Measurements from ENCODE around the gene SPACA9.

SPACA9 gene

GRCh38 chr9:132864277-132864676 is 14.4 kb upstream of the SPACA9 start:
- DNase-seq: no peak

GRCh38 chr9:132864691-132865090 is 14.0 kb upstream of the SPACA9 start:
- no peak for DNase-seq

DNA sequence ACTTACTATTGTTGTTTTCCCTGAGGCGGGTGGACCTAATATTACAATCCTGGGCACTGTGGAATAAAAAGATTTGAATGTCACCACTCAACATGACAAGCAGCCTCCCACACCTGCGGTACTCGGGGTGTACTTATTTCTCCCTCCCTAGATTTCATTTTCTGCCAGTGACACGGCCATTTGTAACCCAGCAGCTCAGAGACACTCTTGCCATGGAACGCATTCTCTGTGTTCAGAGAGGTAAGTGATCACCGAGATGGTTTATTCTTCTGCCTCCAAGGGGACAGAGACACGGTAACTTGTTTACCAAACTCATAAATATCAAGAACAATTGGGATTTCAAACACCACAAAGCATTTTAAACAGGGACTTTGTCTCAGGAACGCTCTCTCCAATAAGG is 11.8 kb upstream of the SPACA9 start:
- no peak for DNase-seq

- DNase-seq: no peak
Measured at GRCh38 chr9:132869266-132869665, 9.4 kb upstream of the SPACA9 start.

DNA sequence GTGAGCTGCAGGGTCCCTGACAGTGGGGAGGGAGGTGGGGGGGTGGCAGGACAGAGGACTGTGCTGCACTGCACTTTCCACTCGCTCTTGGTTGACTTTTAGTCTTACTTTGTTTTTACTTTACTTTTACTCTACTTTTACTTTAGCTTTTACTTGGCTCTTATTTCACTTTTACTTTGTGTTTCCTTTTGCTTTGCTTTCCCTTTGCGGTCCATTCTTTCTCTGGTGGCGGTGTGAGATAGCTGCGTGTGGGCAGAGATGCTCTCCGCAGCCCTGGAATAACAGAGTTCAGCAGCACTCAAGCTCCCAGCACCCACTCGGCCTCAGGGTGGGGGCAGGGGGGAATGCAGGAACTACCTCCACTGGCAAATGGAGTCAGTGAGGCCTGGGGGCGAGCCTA is 5.3 kb upstream of the SPACA9 start:
- DNase-seq: no peak

DNA sequence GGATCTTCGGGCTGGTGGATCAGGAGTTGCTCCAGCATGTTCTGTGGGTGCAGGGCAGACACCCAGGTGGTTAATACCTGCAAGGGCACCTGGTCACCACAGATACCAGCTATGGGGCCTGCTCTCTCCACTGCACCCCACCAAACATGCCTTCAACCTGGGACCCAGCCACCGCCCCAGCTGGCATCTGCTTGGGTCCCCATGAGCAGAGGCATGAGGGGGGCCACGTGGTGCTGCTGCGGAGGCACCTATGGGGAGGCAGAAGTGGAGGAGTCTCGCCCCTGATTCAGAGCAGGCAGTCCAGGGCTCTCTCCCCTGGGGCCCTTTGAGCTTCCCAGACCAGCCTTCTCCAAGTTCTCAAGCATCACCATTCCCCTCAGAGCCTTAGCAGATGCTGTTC is 3.5 kb upstream of the SPACA9 start:
- DNase-seq: no peak

GRCh38 chr9:132876849-132877248 is 1.8 kb upstream of the SPACA9 start:
- DNase-seq: no peak

GRCh38 chr9:132877458-132877823 is 1.3 kb upstream of the SPACA9 start:
- no peak for DNase-seq

GRCh38 chr9:132877824-132878694 is 639 bp upstream of the SPACA9 start, which contains the start of gene AK8:
Gene AK8, minus strand, starts transcription at chr9:132878284. Its CDS starts 29 bp downstream, at chr9:132878255.
- DNase-seq: peak; percentile 54 to 84

GRCh38 chr9:132879457-132880323 is 992 bp downstream of the SPACA9 start:
- DNase-seq: peak; percentile 15 to 16

DNA sequence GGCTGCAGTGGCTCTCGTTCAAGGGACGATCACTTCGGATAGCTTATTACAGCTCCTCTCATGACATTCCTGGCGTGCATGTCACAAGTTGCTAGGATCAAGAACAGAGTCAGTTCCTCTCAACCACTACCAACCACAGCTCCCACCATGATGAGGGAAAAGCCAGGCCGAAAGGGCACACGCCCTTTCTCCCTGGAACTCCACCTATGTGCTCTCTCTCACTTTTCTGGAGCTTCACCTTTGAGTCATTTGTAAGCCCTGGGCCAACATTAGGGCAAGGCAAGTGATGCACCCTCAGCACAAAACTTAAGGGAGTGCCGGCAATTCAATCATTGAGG is 1.6 kb downstream of the SPACA9 start:
- DNase-seq: no peak

DNA sequence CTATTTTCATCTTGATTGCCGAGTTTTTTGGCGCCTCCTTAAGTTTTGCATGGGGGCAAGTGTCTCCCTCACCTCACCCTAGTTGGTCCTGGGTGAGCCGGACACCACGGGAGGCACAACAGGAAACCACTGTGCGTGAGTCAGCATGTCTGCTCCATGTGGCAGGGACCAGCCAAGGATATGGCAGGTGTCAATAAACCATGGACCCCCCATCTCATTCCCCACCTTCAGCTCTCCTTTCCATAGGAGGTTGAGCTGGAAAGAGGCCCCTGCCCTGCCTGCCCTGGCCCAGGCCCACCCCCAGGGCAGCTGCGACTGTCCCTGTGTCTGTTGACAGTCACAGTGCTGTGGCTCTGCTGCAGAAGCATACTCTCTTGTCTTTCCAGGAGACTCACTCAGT is 3.1 kb downstream of the SPACA9 start:
- no peak for DNase-seq

DNA sequence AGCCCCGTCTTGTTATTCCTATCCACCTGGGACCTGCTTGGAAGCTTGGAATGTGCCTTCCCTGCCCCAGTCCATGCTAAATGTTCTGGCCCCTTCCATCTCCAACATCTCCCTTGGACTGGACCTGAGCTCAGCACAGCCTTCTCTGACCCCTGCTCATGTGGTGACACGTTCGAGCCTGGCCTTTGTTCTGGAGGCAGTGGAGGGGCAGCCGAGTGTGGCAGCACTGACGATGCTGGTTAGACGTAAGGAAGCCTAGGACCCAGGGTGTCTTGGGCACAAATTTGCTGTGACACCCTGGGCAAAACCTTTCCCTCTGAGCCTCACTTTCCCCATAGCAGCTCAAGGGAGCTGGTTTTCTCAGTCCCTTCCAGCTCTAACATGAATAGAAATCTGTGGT is 3.9 kb downstream of the SPACA9 start:
- no peak for DNase-seq

- DNase-seq: no peak
Measured at GRCh38 chr9:132883349-132884294, 4.9 kb downstream of the SPACA9 start.

GRCh38 chr9:132885720-132886333 is 7.1 kb downstream of the SPACA9 start:
- DNase-seq: no peak

DNA sequence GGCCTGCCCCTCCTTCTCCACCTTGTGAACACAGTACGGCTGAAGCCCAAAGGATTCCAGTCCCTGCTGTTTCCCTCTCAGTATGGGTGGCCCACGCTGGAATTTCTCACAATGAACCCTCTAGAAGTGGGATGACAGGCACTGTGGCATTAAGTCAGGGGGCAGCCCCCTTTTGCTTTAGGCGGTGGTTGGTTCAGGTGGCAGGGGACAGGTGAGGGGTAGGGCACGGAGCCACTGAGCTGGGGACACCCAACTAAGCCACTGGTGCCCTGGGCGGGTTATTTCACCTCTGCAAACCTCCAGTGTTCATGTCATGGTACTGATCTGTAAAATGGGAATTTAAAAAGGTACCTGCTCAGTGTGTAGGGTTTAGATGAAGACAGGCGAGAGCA is 7.6 kb downstream of the SPACA9 start:
- DNase-seq: no peak

GRCh38 chr9:132887181-132888120 is 8.8 kb downstream of the SPACA9 start:
- DNase-seq: no peak

DNA sequence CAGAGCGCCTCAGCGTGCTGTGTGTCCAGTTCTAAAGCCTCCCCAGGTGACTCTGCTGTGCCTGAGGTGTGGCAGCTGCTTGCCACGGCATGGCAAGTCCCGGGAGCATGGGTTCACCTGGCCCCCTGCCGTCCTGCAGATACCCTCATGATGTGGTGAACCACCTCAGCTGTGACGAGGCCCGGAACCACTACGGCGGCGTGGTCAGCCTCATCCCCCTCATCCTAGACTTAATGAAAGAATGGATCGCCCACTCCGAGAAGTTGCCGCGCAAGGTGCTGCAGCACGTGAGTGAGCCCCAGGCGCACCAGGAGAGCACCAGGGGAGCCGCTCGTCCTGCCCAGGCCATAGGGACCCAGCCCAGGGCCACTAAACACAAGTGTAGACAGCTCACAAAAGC is 9.5 kb downstream of the SPACA9 start:
- DNase-seq: no peak

GRCh38 chr9:132892400-132892799 is 13.7 kb downstream of the SPACA9 start:
- DNase-seq: no peak

GRCh38 chr9:132894346-132894745 is 15.6 kb downstream of the SPACA9 start:
- no peak for DNase-seq

All from inflammatory macrophage treated with lipopolysaccharide for 1 hour (primary cell).